ENCODE measurements around the gene GLP2R. TPM values are rescaled to one million over a fixed set of nuclear protein-coding genes. Genes with fewer than 3 reads are reported as not detected.

GLP2R gene
- total RNA-seq, 4 donors from 2014 or later, result 0.54 to 3.3 (median 1.2) TPM

DNA sequence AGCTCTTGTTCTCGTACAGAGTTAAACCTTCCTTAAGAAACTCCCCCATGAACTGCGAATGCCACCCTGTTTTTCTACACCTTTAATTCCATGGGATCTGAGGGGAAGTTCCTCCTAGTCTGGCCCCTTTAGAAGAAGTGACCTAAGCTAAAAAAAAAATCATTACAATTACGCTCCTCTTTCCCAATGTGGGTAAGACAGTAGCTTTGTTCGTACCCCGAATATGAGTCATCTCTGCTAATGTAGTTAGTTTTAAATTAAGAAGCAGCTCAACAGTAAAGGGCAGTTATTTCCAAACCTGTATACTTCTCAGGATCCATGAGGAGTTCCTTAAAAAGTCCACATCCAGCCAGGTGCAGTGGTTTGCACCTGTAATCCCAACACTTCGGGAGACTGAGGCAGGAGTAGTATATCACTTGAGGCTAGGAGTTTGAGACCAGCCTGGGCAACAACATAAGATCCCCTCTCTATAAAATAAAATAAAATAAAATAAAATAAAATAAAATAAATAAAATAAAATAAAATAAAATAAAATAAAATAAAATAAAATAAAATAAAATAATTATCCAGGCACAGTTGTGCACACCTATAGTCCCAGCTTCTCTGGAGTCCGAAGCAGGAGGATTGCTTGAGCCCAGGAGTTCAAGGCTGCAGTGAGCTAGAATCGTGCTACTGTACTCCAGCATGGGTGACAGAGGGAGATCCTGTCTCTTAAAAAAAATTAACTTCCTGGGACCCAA, 53.2 kb downstream of the GLP2R start:
- Histone ChIP-seq H3K4me3 (replicated peaks in 1 of 3) (no peak overlapping the region), H3K27me3 (no peaks in the 10 kb centered on the region), H3K27ac (no peak overlapping the region), H3K4me1 (no peaks in the 10 kb centered on the region), H3K36me3 (no peaks in the 10 kb centered on the region), H3K9me3 (no peaks in the 10 kb centered on the region)
- TF ChIP-seq, protein P1, sequence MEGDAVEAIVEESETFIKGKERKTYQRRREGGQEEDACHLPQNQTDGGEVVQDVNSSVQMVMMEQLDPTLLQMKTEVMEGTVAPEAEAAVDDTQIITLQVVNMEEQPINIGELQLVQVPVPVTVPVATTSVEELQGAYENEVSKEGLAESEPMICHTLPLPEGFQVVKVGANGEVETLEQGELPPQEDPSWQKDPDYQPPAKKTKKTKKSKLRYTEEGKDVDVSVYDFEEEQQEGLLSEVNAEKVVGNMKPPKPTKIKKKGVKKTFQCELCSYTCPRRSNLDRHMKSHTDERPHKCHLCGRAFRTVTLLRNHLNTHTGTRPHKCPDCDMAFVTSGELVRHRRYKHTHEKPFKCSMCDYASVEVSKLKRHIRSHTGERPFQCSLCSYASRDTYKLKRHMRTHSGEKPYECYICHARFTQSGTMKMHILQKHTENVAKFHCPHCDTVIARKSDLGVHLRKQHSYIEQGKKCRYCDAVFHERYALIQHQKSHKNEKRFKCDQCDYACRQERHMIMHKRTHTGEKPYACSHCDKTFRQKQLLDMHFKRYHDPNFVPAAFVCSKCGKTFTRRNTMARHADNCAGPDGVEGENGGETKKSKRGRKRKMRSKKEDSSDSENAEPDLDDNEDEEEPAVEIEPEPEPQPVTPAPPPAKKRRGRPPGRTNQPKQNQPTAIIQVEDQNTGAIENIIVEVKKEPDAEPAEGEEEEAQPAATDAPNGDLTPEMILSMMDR (IDR thresholded peaks at IDR 0.05), result no peak
- TF ChIP-seq POLR2A (IDR thresholded peaks at IDR 0.05), result no peak
- intact Hi-C loops (cut with DNase I), result no loop called here
- no peak for DNase-seq
- WGBS, 2 donors, result 90 to 92% methylated on average over 8 of the region's 8 CpGs

DNA sequence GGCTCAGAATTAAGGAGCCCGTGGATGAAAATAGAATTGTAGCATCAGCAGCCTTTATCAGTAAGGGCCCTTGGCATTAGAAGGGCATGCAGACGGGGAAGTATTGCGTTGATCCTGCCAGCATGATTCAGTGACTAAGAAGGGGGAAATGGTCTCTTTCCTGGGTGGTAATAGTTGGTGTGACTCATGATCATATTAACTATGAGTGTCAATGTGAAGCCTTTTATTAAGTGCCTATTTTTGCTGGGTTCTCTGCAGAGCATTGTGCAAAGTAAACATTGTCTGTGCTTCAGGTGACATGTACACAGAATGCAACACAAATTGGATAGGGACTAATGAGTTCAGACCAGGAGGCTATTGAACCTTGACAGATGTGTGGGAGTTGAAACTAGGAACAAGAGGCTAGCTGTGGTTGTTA, 54.9 kb downstream of the GLP2R start:
- 68 to 77% methylated on average over 3 of the region's 3 CpGs for WGBS, 2 donors
- no peak for DNase-seq
- no peaks in the 10 kb centered on the region for H3K27me3 ChIP-seq
- no peaks in the 10 kb centered on the region for H3K4me1 ChIP-seq
- no peak overlapping the region for H3K27ac ChIP-seq
- TF ChIP-seq POLR2A (IDR thresholded peaks at IDR 0.05), result no peak
- TF ChIP-seq, protein P1 (IDR thresholded peaks at IDR 0.05), result no peak
- no peaks in the 10 kb centered on the region for H3K36me3 ChIP-seq
- H3K4me3 ChIP-seq (replicated peaks in 1 of 3), result no peak overlapping the region
- intact Hi-C loops (cut with DNase I), result no loop called here
- H3K9me3 ChIP-seq, result no peaks in the 10 kb centered on the region

DNA sequence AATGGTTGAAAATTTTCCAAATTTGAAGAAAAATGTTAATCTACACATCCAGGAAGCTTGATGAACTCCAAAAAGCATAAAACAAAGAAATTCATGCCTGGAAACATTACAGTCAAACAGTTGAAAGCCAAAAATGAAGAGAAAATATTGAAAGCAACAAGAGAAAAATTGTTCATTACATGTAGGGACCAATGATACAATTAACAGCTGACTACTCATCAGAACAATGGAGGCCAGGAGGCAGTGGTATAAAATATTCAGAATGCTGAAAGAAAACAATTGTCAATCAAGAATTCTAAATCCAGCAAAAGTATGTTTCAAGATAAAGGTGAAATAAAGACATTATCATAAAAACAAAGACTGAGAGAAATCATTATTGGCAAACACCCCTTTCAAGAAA, 57.7 kb downstream of the GLP2R start:
- intact Hi-C loops (cut with DNase I), result no loop called here
- Histone ChIP-seq H3K9me3 (no peaks in the 10 kb centered on the region), H3K36me3 (no peaks in the 10 kb centered on the region), H3K4me1 (no peaks in the 10 kb centered on the region), H3K27ac (no peak overlapping the region), H3K27me3 (no peaks in the 10 kb centered on the region), H3K4me3 (replicated peaks in 1 of 3) (no peak overlapping the region)
- no peak for TF ChIP-seq POLR2A (IDR thresholded peaks at IDR 0.05)
- TF ChIP-seq, protein P1 (IDR thresholded peaks at IDR 0.05), result no peak
- DNase-seq, result no peak

DNA sequence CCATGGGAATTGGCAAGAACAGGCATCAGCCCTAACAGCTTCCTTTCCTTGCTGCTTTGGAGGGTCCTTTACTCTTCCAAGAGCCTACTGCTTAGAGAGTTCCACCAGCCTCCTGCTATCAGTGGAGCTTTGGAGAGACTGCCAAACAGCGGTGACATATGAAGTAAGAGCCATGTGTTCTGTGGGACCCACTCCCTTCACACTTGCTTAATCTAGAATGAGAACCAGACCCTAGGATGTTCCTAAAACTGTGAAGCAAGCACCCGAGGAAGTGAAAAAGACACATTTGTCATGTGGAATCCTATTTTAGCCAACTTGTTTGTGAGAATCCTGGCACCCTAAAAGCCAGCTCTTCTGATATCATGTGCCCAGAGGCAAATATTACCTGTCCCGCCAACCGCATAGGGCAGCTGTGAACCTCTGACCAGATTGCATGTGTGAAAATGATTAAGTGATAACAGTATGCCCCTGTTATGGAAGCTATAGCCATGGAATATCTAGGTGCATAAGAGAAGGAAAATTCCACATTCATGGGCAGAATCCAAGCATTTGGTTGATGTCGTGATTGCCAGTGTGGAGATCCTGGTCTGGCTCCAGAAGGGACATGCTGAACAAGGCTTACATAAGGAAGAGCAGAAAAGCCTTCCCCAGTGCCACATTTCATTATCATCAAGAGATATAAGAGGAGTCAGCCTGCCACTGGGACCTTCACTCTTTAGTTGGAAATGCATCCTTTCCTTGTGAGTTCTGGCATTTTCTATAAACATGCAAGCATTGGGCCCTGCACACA, 60.6 kb downstream of the GLP2R start:
- H3K27me3 ChIP-seq, result no peaks in the 10 kb centered on the region
- no peaks in the 10 kb centered on the region for H3K9me3 ChIP-seq
- no peaks in the 10 kb centered on the region for H3K4me1 ChIP-seq
- intact Hi-C loops (cut with DNase I), result no loop called here
- no peak overlapping the region for H3K27ac ChIP-seq
- no peaks in the 10 kb centered on the region for H3K36me3 ChIP-seq
- DNase-seq, result no peak
- no peak overlapping the region for H3K4me3 ChIP-seq (replicated peaks in 1 of 3)
- WGBS, 2 donors, result 85 to 89% methylated on average over 5 of the region's 5 CpGs
- TF ChIP-seq, protein P1 (IDR thresholded peaks at IDR 0.05), result no peak
- no peak for TF ChIP-seq POLR2A (IDR thresholded peaks at IDR 0.05)

DNA sequence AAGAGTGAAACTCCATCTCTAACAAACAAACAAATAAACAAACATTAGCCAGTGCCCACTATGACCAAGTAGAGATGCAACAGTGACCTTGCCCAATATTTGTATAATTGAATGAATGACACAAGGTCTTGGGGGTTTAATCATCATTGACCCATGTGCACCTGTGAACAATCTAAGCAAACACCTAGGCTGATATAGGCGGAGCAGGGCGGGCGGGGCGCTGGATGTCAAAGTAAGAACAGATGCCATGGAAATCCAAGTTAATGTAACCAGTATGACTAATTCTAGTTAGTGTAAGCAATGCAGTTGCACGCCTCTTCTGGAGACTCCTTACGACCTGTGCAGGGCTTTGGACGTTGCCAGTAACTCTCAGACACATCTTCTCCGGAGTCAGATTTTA, 61.8 kb downstream of the GLP2R start:
- Histone ChIP-seq H3K9me3 (no peaks in the 10 kb centered on the region), H3K27me3 (no peaks in the 10 kb centered on the region), H3K4me1 (no peaks in the 10 kb centered on the region), H3K4me3 (replicated peaks in 1 of 3) (no peak overlapping the region), H3K36me3 (no peaks in the 10 kb centered on the region), H3K27ac (no peak overlapping the region)
- TF ChIP-seq POLR2A (IDR thresholded peaks at IDR 0.05), result no peak
- TF ChIP-seq, protein P1 (IDR thresholded peaks at IDR 0.05), result no peak
- intact Hi-C loops (cut with DNase I), result no loop called here
- 88 to 93% methylated on average over 8 of the region's 8 CpGs for WGBS, 2 donors
- DNase-seq, result no peak
